GM08714 (cell line): ENCODE data around the gene DHX29.

ENCODE experiments used
- H3K4me3 ChIP-seq: fragments of 200-500 bp; sonication (Bioruptor generic); 2 replicates; pipeline ENCODE4 v1.5.1; 2014; ENCODE audit warnings: mild to moderate bottlenecking, low read length, inconsistent platforms
- ZNF274 ChIP-seq: IDR thresholded peaks from 2 replicates; pipeline ENCODE4 v1.6.1; 2012; ENCODE audit warnings: mild to moderate bottlenecking, low read depth, low read length

Gene DHX29

DNA sequence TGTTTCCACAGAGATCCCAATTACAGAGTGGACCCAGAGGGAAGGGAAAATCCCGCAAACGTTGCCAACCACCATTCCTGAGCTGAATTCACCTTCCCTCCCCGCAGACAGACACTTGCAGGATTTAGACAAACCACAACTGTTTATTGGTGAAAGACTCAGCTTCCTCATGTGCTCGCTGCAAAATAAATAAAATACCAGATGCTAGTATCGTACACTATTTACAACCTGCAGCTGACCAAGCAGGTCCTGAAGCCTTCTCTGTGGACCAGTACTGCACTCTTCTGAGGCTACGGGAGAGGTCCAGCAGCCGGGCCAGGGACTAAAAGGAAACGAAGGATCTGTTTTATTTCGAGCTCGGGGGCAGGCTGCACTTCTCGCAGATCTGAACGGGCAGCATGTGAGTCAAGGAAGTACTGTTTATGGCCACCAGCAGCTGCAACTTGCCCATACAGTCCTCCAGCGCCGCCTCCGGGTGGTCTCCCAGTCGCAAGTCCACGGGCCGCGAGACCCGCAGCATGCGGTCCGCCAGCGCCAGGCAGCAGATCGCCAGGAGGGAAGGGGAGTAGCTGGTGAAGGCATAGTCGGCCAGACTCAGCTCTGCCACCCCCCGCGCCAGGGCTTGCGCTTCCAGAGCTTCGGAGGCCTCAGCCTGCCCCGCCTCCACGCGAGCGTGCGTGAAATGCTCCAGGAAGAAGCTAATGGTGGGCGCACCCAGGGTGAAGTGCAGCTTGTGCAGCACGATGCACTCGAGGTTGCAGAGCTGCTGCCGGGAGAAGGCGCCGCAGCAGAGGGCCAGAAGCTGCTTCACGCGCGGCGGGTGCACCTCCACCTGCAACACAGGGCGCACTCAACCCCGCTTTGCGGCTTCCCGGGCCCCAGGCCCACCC is 76.2 kb downstream of the DHX29 start:
- H3K4me3 ChIP-seq: no peak overlapping the region
- no peak for TF ChIP-seq ZNF274

DNA sequence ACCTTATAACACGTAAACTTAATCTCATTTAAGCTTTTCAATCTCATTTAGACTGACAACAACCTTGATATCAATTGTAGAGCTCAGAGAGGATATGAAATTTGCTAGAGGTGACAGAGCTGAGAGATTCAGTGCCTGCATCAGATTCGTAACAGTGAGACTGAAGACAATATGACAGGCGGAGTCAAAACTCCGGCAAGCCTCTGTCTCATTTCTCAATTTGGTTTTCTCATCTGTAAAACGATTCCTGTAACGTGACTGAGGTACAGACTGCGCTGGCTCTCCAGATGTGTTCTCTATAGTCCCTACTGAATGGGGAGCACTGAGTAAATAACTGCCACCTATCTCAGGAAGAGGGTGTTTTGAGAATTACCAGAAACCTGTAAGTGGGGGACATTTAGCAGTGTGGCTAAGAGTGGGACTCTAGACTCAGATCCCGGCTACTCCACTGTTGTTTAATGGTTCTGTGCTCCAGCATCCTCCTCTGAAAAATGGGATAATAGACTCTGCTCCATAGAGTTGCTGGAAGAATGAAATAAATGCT is 77.3 kb downstream of the DHX29 start:
- no peak for TF ChIP-seq ZNF274

DNA sequence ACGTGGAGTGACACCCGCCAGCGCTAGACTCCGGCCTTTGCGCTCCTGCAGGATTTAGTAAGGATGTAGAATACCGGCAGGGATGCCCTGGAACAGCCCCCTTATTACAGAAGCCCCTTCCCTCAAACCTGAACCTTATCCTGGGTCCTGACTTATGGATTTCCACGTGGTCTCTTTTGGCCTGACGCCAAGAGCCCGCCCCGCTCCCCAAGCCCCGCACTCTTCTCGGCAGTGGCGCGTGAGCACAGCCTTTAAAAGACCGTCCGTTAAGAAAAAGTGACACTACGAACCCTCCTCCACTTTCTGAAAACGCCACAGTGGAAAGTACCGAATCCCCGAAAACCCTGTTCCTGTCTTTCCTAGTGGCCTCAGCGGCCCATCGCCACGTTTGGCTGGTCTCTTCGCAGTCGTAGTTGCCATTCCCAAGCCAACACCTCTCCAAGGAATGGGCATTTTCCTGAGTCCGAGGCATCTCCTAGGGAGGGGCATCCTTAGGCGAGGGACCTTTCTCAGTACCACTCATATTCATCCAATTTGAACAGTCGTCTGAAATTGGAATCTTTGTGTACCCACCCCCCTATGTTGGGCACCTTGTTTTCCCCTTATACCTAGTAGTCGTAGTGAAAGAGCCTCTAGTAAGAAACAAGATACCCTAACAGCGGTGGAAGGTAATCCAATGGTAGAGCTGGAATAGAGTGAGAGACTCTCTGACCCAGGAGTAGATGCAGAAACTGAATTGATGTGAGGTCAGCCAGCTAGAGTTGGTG is 79.6 kb downstream of the DHX29 start:
- peak overlapping the region; percentile 29; the same call in 1 of the 2 replicates for H3K4me3 ChIP-seq
- TF ChIP-seq ZNF274: no peak

More for the DNA sequence above, 77.3 kb downstream of the DHX29 start:
- H3K4me3 ChIP-seq: no peak overlapping the region

DNA sequence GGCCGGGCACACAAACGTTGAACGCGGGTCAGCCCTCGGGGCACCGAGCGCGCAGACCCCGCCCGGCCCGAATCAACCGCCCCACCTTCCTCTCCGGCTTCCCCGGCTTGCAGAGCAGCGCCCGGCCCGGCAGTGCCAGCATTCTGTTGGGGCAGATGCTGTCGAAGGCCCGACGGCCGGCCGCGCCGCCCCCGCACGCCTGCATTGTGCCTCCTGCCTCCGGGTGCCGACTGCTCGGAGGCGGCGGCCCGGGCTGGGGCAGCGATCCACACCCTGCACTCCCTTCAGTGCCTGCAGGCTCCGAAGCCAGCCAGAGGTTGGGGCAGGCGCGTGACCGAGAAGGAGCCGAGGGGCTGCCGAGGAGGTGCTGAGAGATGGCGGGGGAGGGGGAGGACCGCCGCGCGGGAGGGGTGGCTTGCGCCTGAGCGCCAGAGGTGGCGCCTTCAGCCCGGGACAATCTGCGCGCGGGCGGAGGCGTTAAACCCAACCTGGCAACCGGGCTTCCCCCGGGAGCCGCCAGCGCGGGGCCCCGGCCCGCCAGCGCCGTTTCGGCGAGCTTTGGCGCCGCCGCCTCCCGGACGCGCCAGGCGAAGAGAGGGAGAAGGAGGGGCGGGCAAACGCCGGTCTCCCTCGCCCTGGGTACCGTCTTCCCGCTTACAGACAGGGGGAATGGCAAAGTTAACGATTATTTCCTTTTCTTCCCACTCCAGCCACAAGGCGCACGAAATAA is 80.4 kb downstream of the DHX29 start, which contains the start of gene MCIDAS:
Gene MCIDAS, minus strand, starts transcription at position 382 of the 730 bp plus-strand sequence. Its CDS starts 177 bp downstream, at position 205.
- H3K4me3 ChIP-seq: peak within 1 kb of the TSS; percentile 29; the same call in 1 of the 2 replicates
- no peak for TF ChIP-seq ZNF274

DNA sequence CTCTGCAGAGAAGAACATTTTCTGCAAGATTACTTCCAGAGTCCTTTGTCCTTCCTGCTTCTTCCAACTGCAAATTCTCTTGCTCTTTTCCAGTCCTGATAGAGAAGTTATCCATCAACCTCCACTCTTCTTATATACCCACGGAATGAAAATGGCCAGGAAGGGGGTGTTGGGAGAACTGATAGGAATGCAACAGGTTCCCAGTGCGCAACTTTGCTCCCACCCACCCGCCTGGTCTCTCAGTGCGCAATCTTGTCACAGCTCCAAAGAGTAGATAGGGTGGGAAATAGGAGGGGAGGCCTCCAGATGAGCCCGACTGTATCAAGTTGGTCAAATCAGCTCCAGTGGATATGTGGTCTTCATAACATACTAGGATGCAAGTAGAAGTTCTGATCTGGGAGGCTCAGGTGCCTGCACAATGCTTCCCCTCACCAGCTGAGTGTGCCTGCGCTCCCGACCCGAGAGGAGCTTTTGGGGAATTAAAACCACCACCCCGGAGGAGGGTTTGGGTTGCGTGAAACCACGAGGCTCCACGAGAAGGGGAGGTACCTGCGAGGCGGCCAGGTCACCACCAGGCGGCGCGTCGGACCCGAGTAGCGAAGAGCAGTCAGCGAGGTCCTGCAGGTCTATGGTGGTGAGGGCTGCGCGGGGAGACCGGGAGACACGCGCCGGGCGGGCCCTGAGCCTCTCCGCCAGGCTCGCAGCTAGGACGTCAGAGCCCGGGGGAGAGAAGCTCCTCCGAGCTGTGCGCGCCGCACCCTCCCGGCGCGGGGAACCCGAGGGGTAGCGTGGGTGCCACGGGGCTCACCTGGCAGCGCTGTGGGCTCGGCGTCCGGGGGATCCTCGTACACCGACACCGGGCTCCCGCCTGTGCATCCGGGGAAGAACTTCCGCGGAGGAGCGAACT is 81.2 kb downstream of the DHX29 start:
- no peak for TF ChIP-seq ZNF274
- peak overlapping the region; percentile 27; the same call in 1 of the 2 replicates for H3K4me3 ChIP-seq

DNA sequence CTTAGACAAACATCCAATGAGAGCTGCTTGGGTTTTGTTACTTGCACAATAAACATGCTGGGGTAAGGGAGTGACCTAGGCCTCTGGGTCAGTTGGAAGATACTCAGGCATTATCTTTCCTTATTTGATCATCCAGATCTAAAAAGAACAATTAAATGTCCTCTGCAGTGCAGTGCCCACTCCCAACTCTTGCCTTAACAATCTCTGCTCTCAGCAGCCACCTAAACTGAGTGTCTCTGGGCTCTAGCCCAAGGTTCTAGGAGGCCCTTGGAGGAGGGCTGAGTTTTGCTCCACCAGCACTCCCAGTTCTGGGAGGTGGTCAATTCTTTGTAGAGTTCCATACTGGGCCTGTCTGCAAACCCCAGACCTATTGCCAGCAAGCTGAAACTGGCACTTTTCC is 82.1 kb downstream of the DHX29 start:
- H3K4me3 ChIP-seq: no peak overlapping the region
- TF ChIP-seq ZNF274: no peak

DNA sequence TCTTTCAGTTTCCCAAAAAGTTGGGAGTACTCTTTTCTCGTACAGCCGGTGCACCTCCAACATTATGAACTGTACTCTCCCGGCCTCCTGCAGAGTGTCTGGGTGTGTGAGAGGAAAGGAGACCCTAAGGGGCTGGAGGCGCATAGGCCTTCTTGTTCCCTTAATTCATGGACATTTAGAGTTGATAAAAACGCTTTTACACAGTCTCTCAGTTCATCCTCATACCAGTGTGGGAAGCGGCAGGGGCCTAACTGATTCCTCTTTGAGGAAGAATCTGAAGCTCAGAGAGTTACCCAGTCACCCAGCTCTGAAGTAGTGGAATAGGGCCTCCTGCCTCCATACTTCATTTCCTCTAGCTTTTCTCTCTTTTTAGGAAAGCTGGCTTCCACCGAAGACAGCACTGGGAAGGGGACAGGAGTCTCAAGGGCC is 83.7 kb downstream of the DHX29 start:
- no peak overlapping the region for H3K4me3 ChIP-seq
- no peak for TF ChIP-seq ZNF274

DNA sequence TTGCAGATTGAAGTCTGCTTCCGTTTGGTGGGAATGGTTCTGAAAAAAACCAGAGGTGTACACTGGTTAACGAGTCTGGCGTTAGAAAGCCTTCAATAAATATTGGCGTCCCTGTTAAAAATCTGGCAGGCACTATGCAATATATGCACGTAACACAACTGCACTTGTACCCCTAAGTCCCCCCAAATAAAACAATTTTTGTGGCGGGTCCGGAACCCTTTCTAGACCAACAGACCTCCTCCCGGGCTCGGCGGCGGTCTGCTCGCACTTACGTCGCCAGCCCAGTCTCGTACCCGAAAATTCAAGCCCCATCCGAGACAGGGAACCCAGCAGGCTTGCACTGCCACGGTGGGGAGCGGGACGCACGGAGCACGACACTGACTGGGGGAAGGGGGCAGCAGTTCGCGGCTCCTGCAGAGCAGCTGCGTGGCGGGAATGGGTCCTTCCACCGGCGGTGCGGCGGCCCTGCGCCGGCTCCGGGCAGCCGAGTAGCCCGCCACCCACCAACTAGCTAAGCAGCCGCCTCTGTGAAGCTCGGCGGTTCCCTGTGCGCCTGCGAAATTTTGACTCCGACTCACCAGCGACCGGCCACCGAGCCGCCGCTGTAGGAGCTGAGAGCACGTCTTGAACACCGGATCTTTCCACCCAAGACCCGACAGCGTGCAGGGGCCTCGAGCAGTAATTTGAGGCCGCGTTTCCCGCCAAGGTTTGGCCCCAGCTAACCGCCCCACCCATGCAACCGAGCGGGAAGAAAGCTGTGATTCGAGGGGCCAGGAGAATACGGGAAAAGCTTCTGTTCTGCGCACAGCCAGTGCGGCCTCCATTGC is 84.3 kb downstream of the DHX29 start:
- H3K4me3 ChIP-seq: no peak overlapping the region
- no peak for TF ChIP-seq ZNF274

DNA sequence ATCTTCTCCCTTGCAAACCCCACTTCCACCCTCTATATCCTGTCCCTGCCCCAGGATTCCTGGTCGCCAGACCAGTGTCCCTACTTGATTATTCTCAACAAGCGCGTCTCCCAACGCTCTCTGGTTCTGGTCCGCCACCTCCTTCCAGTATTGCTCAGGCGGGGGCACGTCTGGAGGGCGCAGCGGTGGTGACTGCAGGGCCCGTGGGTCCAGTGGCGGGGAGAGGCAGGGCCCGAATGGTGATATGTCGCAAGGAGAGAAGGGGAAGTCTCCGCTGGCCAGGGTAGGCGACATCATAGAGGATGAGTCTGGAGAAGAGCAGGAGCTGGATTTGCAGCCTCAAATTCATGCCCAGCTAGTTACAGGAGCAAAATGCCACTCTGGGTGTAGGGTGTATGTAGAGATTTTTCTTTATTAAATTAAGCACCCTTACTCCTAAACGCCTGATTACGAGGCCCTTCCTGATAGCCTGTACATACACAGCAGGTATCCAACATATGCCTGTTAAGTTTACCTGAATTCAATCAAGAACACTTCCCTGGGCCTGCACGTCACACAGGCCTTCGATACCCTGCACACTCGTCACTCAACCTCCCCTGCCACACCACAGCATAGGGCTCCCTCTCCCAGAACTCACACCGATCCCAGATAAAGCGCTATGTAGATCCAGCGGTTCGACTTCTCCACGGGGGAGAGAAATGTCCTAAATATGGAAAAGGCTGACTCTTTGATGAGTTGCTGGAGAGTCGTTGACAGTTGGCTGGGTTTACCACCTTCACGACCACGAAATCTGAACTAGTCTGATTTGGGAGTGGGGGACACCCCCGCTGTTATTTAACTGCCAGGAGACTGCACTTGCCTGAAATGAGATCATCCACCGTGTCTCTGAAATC is 85.2 kb downstream of the DHX29 start:
- TF ChIP-seq ZNF274: no peak
- no peak overlapping the region for H3K4me3 ChIP-seq

DNA sequence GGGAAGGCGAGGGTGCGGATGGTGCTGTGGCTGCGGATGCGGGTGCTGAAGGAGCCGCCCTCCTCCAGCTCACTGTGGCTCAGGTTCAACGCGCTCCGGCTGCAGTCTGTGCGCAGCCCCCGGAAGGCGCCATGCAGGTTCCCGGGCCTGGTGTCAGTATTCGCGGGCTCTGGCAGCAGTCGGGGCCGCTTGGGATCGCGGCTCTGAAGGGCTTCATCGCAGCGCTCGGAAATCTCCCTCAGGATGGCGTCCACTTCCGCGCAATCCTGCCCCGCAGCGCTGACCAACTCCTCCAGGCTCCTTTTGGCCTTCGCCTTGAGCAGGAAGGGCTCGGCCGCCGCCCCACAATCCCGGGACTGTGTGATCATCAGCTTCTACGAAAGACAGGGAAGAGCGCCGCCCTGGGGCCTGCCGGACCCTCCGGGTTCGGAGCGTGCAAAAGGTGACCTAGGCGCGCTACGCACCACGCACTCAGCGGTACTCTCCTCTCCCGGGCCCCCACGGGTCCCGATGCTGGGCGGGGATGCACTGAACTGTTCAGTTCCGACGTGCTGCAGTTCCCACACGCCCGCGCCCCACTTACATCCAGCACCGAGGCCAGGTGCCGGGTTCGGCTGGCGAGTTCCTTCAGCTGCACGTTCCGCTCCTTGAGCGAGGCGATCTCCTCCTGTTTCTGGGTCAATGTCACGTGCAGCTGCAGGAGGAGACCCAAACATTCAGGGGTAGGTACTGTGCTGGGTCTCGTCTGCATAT is 86.9 kb downstream of the DHX29 start:
- H3K4me3 ChIP-seq: no peak overlapping the region; the same call in 1 of the 2 replicates
- no peak for TF ChIP-seq ZNF274
